H54 (cell line): ENCODE results near the gene DIP2C.
"Not testable (repeated sequence)": the region's sequence is repeated elsewhere in the genome, so short reads cannot be mapped to it uniquely, and the experiment has no call there.

Source experiments
- DNase-seq: peaks from one replicate; pipeline ENCODE4 v3.0.0; 2011; ENCODE audit warnings: low spot score, mixed read lengths; ENCODE audit not compliant: insufficient read length
- FAIRE-seq: peaks from 3 replicates; lab custom pipeline; 2011; peaks lifted over from hg19 to GRCh38; lab: Jason Lieb, UNC
- POLR2A ChIP-seq: IDR thresholded peaks from 2 replicates; pipeline ENCODE4 v1.6.1; 2011; ENCODE audit warnings: low read depth, mild to moderate bottlenecking, low read length

Gene DIP2C

GRCh38 chr10:546971-547590 is 142.4 kb downstream of the DIP2C start:
- no peak for DNase-seq
- FAIRE-seq, result no peak
- TF ChIP-seq POLR2A, result no peak

GRCh38 chr10:546451-546850 is 143.0 kb downstream of the DIP2C start:
- no peak for FAIRE-seq
- DNase-seq, result no peak
- no peak for TF ChIP-seq POLR2A

- TF ChIP-seq POLR2A, result no peak
- no peak for FAIRE-seq
- DNase-seq, result no peak
Observed at GRCh38 chr10:543862-544822, 145.3 kb downstream of the DIP2C start.

- no peak for FAIRE-seq
- no peak for TF ChIP-seq POLR2A
- DNase-seq, result no peak
Observed at GRCh38 chr10:543131-543530, 146.3 kb downstream of the DIP2C start.

GRCh38 chr10:541750-542371 is 147.6 kb downstream of the DIP2C start:
- no peak for TF ChIP-seq POLR2A
- no peak for DNase-seq
- FAIRE-seq, result no peak

- no peak for TF ChIP-seq POLR2A
- no peak for FAIRE-seq
- DNase-seq, result no peak
Observed at GRCh38 chr10:541041-541440, 148.4 kb downstream of the DIP2C start.

GRCh38 chr10:538895-539294 is 150.6 kb downstream of the DIP2C start:
- DNase-seq, result no peak
- FAIRE-seq, result no peak
- TF ChIP-seq POLR2A, result no peak

- TF ChIP-seq POLR2A, result no peak
- FAIRE-seq (no peak), DNase-seq (no peak)
Observed at GRCh38 chr10:536935-537334, 152.5 kb downstream of the DIP2C start.

- FAIRE-seq (no peak), DNase-seq (no peak)
- TF ChIP-seq POLR2A, result no peak
Observed at GRCh38 chr10:536371-536925, 153.0 kb downstream of the DIP2C start.

GRCh38 chr10:535952-536351 is 153.5 kb downstream of the DIP2C start:
- DNase-seq, result no peak
- TF ChIP-seq POLR2A, result no peak
- FAIRE-seq, result no peak

- no peak for FAIRE-seq
- no peak for DNase-seq
- no peak for TF ChIP-seq POLR2A
Observed at GRCh38 chr10:535051-535450, 154.4 kb downstream of the DIP2C start.

- DNase-seq, result no peak
- TF ChIP-seq POLR2A, result no peak
- no peak for FAIRE-seq
Observed at GRCh38 chr10:534047-534566, 155.4 kb downstream of the DIP2C start.

- no peak for TF ChIP-seq POLR2A
- FAIRE-seq (no peak), DNase-seq (no peak)
Observed at GRCh38 chr10:533611-534010, 155.9 kb downstream of the DIP2C start.

- no peak for TF ChIP-seq POLR2A
- DNase-seq (no peak), FAIRE-seq (no peak)
Observed at GRCh38 chr10:533186-533585, 156.3 kb downstream of the DIP2C start.

GRCh38 chr10:532331-532730 is 157.1 kb downstream of the DIP2C start:
- not testable (repeated sequence) for FAIRE-seq

More at GRCh38 chr10:532331-532730, 157.1 kb downstream of the DIP2C start:
- DNase-seq, result not testable (repeated sequence)
